GM18861 (cell line): ENCODE results near the gene TXNRD2.
"Not testable (repeated sequence)": the region's sequence is repeated elsewhere in the genome, so short reads cannot be mapped to it uniquely, and the experiment has no call there.

Experiments
- ATAC-seq: cut with Tn5 transposase; IDR thresholded peaks from one replicate; pipeline ENCODE4 v1.9.1; 2021; ENCODE audit not compliant: unreplicated experiment

TXNRD2 gene

DNA sequence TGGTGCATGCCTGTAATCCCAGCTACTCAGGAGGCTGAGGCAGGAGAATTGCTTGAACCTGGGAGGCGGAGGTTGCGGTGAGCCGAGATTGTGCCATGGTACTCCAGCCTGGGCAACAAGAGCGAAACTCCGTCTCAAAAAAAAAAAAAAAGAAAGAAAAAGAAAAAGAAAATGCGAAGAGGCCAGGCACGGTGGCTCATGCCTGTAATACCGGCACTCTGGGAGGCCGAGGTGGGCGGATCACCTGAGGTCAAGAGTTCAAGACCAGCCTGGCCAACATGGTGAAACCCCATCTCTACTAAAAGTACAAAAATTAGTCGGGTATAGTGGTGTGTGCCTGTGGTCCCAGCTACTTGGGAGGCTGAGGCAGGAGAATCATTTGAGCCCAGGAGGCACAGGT, 15.6 kb downstream of the TXNRD2 start:
- ATAC-seq, result not testable (repeated sequence)

DNA sequence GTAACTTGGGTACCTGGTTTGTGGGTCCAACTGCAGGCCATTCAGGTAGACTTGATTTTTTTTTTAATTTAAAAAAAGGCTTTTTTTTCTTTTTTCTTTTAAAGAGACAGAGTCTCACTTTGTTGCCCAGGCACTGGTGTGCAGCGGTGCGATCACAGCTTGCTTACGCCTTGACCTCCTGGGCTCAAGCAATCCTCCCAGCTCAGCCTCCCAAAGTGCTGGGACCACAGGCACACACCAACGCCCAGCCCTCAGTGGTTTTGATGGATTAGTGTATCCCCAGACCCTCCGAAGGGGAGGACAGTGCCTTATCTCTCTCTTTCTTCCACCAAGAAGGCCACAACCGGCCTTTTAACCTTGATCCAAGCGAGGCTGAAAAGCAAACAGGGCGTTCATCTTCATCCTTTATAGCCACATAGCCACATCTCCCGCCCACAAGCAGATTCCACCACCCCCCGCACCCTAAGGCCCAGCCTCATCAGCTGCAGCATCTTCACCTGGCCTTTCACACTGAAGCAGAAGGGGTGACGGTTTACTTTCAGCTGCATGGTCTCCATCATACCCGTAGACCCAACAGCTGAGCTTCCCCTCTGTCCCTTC, 17.6 kb downstream of the TXNRD2 start:
- no peak for ATAC-seq

DNA sequence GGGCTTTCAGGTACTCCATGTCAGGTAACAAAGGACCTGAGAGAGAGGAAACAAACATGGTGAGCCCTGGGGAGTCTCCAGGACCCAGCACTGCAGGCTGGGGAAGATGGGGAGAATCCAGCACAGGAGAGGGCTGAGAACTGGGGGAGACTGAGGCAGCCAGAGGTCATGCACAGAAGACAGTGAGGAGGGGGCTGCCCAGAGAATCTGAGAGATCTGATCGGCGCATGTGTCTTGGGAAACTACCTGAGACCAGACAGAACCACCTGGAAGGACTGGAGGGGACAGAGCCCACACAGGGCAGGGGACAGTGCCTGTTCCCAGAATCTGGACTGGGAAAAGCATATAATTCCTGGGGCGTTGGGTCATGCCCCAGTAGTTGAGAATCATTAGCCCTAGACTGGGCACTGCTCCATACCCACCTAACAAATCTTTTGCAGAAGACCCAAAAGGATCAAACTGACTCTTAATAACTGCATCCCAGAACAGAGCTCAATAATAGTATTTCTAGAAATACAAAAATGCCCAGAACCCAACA, 20.0 kb downstream of the TXNRD2 start:
- no peak for ATAC-seq

DNA sequence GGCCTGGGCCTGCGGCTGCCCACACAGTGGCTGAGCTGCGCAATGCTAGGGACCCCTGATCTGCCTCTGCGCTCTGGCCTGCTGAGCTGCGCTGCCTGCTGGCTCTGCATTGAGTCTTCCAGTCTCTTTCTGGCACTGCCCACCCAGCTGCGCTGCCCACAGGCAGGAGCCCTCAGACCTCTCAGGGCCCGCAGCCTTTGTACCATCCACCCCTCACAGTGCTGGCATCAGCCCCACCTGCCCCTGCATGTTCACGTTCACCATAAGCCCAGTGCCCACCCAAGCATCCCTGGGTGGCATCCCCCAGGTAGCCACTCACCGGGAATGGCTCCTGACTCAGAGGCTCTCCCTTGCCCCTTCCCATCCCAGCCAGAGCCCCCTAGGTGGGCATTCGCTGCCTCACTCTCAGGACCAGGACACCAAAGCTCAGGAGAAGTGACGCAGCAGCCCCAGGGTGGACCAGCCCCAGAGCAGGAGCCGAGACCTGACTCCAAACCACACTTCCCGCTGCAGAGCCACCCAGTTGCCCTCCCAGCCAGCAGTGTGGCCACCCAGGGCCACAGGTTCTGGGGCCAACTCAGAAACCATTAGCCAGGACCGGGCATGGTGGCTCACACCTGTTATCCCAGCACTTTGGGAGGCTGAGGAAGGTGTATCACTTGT, 21.8 kb downstream of the TXNRD2 start:
- ATAC-seq, result no peak

DNA sequence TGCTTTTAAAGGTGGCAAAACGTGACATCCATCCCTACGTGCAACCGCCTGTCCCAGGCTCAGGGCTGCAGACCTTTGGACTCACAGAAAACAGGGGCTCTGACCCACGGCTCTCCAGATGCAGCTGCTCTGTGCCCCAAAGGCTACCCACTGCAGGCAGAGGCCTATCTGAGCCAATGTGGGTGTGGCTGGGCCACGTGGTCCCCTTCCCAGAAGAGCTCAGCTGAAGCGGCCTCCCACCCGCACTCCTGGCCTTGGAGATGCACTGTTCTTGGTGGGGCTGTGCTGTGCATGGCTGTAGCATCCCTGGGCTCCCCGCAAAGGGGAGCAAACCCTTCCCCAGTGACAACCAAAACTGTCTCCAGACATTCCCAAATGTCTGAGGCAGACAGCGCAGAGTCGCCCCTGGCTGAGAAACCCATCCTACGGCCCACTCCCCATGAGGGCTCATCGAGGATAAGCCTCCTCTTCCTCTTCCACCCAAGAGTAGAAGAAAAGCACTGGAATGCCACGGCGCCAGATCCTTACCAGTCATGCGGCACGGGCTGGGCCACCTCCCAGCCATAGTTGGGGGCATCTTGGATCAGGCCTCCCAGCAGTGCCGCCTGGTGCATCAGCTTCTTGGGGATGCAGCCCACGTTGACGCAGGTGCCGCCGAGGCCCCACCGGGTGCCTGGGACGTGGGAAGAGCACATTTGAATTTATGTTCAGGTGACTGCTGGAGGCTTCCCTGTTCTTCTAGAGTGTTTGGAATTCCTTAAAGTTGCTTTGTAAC, 23.1 kb downstream of the TXNRD2 start:
- ATAC-seq, result no peak

DNA sequence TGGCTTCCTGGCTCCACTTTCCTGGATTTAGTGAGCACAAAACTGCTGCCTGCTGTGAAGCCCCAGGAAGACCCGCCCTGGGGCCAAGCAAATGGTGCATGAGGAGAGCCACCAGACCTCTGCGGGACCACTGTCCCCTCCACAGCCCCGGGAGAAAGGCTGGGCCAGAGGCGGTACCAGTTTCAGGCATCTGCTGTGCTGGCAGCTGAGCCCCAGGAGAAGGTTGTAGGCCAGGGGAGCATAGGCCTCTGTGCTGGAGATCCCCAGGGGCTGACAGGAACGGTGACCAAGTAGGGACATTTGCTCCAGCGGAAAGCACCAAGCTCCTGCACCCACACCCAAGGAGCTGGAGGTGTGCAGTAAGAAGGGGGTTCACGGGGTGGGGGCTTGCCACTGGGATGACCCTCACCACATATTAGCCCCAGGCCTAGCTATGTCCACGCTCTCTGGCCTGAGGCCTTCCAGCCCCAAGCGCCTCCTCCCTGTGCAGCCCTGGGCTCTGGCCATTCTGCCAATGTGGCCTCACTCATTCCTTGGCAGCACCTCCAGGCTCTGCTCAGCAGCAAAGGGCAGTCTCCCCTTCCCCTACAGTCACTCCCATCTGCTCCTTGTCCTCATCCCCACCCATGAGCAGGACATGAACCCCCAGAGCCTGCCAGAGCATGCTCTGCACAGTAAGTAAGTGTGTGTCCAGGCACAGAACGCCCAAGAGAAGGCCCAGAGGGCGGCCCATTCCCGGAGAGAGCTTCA, 24.1 kb downstream of the TXNRD2 start:
- ATAC-seq, result no peak

DNA sequence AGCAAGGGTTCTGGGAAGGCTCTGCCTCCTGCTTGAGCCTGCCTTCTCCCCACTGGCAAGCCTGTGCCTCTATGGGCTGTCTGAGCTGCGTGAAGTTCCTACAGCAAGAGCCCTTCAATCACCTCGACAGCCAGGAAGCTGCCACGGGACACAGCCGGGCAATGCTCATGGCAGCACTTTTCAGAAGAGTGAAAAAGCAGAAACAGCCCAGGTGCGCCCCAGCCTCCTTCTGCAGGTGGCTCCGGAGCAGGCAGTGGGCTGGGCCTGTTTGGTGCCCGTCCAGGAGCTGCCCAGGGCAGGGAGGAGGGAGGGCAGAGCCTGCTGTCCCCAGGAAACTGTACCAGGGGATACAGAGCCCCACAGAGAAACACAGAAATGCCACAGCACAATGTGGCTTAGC, 24.7 kb downstream of the TXNRD2 start:
- no peak for ATAC-seq

DNA sequence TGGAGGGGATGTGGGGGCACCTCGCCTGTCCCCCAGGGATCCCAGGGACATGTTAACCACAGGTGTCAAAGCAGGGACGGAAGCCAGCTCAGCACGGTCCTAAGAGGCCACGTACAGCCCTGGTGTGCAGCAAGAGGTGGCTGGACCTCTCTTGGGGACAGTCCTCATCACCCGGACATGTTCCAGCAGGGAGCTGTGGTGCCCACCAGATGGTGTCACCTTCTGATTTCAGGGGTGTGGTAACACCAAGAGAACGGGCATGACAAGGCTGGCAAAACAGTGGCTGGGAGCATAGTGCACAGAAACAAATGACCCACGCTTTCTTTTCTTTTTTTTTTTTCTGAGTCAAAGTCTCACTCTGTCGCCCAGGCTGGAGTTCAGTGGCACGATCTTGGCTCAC, 25.6 kb downstream of the TXNRD2 start:
- ATAC-seq, result no peak

DNA sequence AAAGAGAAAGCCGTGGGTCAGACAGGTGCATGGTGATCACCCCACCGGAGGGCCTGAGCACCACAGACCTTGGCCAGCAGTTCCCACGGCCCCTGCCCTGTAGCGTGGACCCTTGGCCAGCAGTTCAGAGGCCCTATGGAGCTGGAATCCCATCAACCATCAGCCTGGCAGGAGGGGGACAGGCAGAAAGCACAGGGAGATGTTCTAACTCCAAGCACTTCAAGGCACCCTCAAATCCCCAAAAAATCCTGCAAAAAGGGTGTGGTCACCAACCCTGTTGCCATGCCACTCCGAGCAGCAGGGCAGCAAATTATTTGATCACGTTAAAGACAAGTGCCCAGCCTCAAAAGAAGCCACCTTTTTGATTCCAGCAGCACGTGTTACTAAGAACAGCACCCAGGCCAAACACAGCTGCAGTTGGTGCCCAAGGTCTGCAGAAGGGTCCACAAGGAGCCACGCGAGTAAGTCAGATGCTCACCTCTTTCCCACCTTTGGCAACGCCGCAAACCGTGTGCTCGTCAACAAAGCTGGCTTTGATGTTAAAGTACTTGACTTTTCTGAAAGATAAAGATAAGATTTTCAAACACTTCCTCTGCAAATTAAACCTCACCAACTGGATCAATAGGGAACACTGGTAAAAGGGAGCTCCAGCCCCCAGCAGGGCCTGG, 26.2 kb downstream of the TXNRD2 start:
- ATAC-seq, result no peak

DNA sequence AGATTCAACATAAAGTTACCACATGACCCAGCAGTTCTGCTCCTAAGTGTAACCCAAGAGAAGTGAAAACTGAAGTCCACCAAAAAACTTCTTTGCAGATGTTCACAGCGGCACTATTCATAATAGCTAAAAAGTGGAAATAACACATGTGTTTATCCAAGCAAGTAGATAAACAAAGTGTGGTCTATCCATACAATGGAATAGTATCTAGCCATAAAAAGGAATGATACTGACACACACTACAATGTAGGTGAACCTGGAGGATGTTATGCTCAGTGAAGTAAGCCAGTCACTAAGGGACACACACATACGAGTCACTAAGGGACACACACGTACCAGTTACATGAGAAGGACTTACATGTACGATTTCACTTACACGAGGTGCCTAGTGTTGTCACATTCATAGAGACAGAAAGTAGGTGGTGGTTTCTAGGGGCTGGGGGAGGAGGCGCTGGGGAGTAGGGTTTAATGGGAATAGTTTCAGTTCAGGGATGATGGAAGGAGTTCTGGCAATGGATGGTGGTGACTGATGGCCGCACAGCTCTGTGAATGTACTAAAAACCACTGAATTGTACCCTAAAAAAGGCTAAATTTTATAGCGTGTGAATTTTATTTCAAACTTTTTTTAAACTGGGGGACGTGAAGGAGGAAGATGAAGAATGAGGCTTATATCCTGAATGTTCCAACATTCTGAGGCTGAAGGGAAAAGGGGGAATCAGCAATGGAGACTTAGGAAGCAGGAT, 27.2 kb downstream of the TXNRD2 start:
- ATAC-seq, result no peak

DNA sequence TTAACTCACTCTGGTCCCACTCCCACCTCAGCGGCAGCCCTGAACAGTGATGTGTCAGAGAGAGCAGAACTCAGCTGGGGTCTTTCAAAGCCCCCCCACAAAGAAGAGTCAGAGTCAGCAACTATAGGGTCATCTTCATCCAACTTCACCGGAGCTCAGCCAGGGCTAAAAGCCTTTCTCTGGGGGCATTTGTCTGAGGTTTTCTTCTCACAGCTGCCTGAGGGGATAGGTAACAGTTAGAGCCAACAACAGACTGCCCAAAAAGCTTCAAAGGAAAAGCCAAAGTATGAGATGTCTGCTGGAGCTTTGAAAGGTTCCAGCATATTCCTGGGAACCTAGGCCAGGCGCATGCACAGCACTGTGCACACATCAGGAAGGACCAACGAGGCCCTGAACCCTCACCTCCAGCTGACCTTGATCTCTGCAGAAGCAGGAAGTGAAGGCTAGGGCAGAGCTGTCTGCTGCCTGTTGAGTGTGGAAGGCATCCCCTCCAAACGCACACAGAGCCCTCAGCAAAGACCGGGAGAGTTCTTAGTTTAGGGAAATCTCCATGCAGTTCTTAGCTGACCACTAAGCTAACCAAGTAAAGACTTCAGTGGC, 28.2 kb downstream of the TXNRD2 start:
- no peak for ATAC-seq

DNA sequence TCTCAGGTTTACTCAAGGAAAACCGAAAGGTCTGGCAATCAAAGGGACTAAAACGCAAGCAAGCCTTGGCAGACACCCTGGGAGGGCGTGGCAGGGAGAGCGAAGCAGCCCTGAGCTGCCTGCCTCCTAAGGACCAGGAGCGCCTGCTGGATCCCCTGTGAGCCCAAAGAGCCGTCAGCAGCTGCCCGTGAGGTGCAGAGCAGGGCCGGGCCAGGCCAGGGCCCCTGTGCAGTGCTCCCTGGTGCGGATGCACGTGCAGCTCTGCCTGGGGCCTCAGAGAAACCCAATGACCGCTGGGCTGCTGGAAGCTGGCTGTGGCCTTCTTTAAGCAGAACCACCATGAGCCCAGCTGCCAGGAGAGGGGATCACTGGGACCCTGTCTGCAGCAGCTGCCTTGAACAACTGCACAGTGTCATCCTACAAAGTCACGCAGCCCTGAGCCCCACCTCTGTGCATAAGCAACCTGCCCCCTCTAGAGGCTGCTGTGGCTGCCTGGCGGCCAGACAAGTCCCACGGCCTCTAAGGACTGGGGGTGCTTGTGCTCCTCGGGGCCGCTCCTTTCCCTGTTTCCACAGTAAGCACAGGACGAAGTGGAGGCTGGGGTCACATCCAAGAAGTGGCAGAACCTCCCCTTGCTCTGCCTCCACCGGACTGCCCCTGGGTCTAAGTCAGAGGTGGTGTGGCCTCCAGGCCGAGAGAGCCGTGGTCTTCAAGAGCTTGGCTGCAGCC, 29.2 kb downstream of the TXNRD2 start:
- ATAC-seq, result no peak

DNA sequence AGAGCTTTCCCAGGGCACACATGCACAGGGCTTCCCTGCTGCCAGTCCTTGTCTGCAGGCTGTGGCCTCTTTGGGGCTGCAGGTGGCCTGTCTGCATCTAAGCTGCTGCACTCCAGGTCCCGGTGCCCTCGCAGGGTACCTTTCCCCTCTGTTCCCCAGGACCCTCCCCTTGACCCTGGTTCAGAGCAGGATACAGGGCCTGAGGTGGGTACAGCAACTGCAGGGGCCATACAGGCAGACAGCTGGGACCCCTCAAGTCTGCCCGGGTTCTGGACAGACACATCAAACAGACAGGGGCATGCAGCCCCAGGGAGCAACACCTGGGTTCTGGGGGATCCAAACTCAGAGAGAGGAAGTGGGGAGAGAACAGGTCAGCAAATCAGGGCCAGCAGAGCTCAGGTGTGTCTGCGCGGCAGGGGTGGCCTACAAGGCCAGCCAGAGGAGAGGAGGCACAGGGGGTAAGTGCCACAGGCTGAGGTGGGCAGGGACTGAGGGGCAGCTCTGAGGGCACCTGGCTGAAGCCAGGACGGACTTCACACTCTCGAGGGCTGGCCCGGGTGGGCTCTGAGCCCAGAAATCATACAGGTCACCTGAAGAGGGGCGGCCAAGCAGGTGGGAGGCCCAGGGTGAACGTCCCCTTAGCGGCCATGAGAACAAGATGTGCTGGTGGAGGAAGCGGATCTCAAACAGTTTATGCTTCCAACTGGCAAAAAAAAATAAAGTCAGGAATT, 29.9 kb downstream of the TXNRD2 start:
- no peak for ATAC-seq

DNA sequence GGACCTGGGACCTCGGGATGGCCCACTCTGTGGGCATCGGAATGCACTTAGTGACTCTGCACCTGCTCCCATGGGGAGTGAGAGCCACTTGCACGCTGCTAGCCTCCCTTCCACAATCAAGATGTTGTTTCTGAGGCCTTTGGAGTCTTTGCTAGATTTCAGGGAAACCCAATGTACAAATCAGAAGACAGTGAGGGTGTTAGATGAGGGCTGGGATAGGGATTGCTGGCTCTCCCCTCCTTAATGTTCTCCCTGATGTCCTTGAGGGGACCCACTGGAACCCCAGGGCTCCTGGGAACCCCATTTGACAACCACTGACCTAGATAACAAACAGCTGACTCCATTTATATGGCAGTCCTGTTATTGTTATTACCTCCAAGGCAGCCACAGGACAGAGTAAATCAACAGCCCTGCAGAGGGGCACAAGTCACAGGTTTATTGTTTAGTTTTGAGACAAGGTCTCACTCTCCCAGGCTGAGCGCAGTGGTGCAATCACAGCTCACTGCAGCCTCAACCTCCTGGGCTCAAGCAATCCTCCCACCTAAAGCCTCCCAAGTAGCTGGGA, 31.4 kb downstream of the TXNRD2 start:
- no peak for ATAC-seq

DNA sequence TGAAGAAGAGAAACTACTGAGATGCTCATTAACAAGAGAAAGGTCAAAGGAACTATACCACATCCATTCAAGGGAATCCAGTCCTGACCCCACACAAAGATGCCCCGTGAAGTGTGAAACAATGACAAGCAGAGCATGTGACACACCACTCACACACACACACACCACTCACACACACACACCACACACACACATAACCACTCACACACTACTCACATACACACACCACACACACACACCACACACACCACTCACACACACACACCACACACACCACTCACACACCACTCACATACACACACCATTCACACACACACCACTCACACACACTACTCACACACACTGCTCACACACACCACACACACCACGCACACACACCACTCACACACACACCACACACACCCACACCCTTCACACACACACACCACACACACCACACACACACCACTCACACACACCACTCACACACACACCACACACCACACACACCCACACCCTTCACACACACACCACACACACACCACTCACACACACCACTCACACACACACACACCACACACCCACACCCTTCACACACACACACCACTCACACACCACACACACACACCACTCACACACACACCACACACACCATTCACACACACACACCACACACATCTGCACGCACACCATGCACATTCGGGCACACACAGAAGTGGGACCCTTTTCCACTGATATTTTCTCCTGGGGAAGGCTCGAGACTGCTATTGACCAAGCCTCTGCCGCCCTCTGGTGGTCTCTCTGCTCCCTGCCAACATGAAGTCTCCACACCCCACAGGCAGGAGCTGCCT, 32.1 kb downstream of the TXNRD2 start:
- no peak for ATAC-seq

DNA sequence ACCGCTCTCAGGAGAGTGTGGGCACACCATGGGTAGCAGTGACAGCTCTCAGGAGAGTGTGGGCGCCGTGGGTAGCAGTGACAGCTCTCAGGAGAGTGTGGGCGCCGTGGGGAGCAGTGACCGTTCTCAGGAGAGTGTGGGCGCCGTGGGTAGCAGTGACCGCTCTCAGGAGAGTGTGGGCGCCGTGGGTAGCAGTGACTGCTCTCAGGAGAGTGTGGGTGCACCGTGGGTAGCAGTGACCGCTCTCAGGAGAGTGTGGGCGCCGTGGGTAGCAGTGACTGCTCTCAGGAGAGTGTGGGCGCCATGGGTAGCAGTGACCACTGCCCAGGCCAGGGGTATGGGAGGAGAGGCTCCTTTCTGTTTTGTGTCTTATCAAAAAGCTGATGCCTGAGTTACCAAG, 33.7 kb downstream of the TXNRD2 start:
- ATAC-seq, result not testable (repeated sequence)

DNA sequence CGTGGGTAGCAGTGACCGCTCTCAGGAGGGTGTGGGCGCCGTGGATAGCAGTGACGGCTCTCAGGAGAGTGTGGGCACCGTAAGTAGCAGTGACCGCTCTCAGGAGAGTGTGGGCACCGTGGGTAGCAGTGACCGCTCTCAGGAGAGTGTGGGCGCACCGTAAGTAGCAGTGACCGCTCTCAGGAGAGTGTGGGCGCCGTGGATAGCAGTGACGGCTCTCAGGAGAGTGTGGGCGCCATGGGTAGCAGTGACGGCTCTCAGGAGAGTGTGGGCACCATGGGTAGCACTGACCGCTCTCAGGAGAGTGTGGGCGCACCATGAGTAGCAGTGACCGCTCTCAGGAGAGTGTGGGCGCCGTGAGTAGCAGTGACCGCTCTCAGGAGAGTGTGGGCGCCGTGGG, 34.8 kb downstream of the TXNRD2 start:
- ATAC-seq, result not testable (repeated sequence)
